PC-9 (cell line): ENCODE data around the gene PLCL2.

Experiments used
- EZH2 ChIP-seq: fragments of 200-600 bp; sonication (generic); IDR thresholded peaks from 2 replicates; pipeline ENCODE4 v1.8.0; 2017; ENCODE audit warnings: antibody characterized with exemption, low read depth
- TF ChIP-seq, protein P1 (sequence below): fragments of 200-600 bp; sonication (generic); conservative IDR thresholded peaks from 2 replicates; pipeline ENCODE4 v1.6.1; 2017; ENCODE audit warnings: mixed run types, antibody characterized with exemption, mild to moderate bottlenecking, moderate library complexity

DNA sequence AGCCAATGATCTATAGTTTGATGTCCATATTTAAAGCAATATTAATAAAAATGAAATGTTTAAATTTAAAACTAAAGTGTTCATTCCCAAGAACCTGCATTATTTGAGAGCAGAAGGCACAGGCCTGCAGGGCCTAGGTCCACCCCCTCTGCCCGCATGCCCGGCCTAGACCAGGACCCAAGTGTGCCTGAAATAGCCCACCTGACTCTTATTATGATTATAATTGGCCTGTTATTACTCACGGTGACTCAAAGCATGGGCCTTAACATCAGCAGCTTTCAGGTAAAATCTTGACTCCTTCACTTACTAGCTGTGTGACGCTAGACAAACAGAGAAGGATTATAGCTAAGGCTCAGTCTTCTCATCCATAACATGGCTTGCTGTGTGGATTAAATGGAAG, 128.8 kb downstream of the PLCL2 start:
- TF ChIP-seq, protein P1, sequence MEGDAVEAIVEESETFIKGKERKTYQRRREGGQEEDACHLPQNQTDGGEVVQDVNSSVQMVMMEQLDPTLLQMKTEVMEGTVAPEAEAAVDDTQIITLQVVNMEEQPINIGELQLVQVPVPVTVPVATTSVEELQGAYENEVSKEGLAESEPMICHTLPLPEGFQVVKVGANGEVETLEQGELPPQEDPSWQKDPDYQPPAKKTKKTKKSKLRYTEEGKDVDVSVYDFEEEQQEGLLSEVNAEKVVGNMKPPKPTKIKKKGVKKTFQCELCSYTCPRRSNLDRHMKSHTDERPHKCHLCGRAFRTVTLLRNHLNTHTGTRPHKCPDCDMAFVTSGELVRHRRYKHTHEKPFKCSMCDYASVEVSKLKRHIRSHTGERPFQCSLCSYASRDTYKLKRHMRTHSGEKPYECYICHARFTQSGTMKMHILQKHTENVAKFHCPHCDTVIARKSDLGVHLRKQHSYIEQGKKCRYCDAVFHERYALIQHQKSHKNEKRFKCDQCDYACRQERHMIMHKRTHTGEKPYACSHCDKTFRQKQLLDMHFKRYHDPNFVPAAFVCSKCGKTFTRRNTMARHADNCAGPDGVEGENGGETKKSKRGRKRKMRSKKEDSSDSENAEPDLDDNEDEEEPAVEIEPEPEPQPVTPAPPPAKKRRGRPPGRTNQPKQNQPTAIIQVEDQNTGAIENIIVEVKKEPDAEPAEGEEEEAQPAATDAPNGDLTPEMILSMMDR: no peak
- no peak for TF ChIP-seq EZH2
